Gastroesophageal sphincter (tissue), 4 donors: ENCODE results near the gene EFHD1. TPM values are rescaled to one million over a fixed set of nuclear protein-coding genes. Genes with fewer than 3 reads are reported as not detected.
A peak's percentile ranks its signal among the peaks of the same experiment; 100 is the strongest.

Experiments used
- ATAC-seq: fragments of 150-250 bp; one replicate; pipeline ENCODE4 v1.9.1; 2016; ENCODE audit warnings: mild to moderate bottlenecking, moderate library complexity
- H3K27ac ChIP-seq, 4 donors: fragments of 200-600 bp; sonication (generic) in 3 of 4; 1 replicate in 3 of 4; 2 replicates in 1 of 4; pipeline ENCODE4 v1.5.1; 2016 to 2019
- H3K27me3 ChIP-seq: fragments of 200-600 bp; sonication (generic); one replicate; pipeline ENCODE4 v1.5.1; 2019
- H3K36me3 ChIP-seq, 2 donors: fragments of 200-600 bp; sonication (generic); one replicate each; pipeline ENCODE4 v1.5.1; 2019; ENCODE audit warnings: control low read depth in 1 of 2
- H3K4me1 ChIP-seq, 3 donors: fragments of 200-600 bp; sonication (generic); 1 replicate in 2 of 3; 2 replicates in 1 of 3; pipeline ENCODE4 v1.5.1; 2016 to 2019; ENCODE audit warnings: control low read depth in 2 of 3
- H3K4me3 ChIP-seq, 2 donors: fragments of 200-600 bp; sonication (generic); one replicate each; pipeline ENCODE4 v1.5.1; 2019; ENCODE audit warnings: mild to moderate bottlenecking in 1 of 2, moderate library complexity in 1 of 2
- H3K9me3 ChIP-seq, 3 donors: fragments of 200-600 bp; sonication (generic); one replicate each; pipeline ENCODE4 v1.5.1; 2017 to 2019; ENCODE audit warnings: control low read depth in 2 of 3
- EP300 ChIP-seq: sonication (generic); formaldehyde crosslinking; IDR thresholded peaks from one replicate; pipeline ENCODE4 v1.6.1; 2017; ENCODE audit warnings: antibody characterized with exemption, mild to moderate bottlenecking
- POLR2A ChIP-seq, 2 donors: fragments of 450-650 bp; IDR thresholded peaks; one replicate each; pipeline ENCODE4 v1.6.1; 2017; ENCODE audit warnings: antibody characterized with exemption in 2 of 2, mild to moderate bottlenecking in 2 of 2, moderate library complexity in 1 of 2
- POLR2AphosphoS5 ChIP-seq: sonication (generic); formaldehyde crosslinking; IDR thresholded peaks from one replicate; pipeline ENCODE4 v1.6.1; 2017; ENCODE audit warnings: antibody characterized with exemption
- WGBS, 2 donors: methylation state at CpG; one replicate each; pipeline ENCODE4 v1.1.5; 2018; ENCODE audit warnings: low coverage in 1 of 2; 5-methylcytosine and 5-hydroxymethylcytosine counted together
- total RNA-seq, 4 donors: library from RNA; depleted of rRNA; stranded (reverse); fragments of >200 nt; gene quantifications; one replicate each; pipeline ENCODE4 v1.1.0, GENCODE V29; 2016
- TF ChIP-seq, protein P1 (sequence below), 4 experiments: fragments of 200-600 bp in 2 of 4; fragments of 450-650 bp in 2 of 4; sonication (generic) in 1 of 4; IDR thresholded peaks; one replicate each; pipeline ENCODE4 v1.5.1; 2017 to 2019; ENCODE audit warnings: antibody characterized with exemption in 4 of 4, mild to moderate bottlenecking in 2 of 4, moderate library complexity in 2 of 4

EFHD1 gene
- total RNA-seq, 4 donors from 2014 or later = 9.3 to 23.3 (median 17.5) TPM

GRCh38 chr2:232588031-232588430, 45.4 kb upstream of the EFHD1 start:
- Histone ChIP-seq H3K4me1 (peaks cover 0 to 26% (median 10%) of the 10 kb centered on the region in 3 donors), H3K36me3 (peaks cover 0 to 18% of the 10 kb centered on the region in 2 donors), H3K9me3 (peaks cover 0 to 11% (median 0%) of the 10 kb centered on the region in 3 donors), H3K27ac (peak overlapping the region in 3 of 4 donors; percentile 69 to 81 (median 79)), H3K4me3 (no peak overlapping the region), H3K27me3 (no peaks in the 10 kb centered on the region)
- WGBS, 2 donors = 94 to 100% methylated on average over 1 to 3 of the region's 8 CpGs
- no peak for ATAC-seq
- TF ChIP-seq POLR2AphosphoS5 (no peak), POLR2A (IDR thresholded peaks at IDR 0.05) (no peak), EP300 (no peak)
- TF ChIP-seq, protein P1, sequence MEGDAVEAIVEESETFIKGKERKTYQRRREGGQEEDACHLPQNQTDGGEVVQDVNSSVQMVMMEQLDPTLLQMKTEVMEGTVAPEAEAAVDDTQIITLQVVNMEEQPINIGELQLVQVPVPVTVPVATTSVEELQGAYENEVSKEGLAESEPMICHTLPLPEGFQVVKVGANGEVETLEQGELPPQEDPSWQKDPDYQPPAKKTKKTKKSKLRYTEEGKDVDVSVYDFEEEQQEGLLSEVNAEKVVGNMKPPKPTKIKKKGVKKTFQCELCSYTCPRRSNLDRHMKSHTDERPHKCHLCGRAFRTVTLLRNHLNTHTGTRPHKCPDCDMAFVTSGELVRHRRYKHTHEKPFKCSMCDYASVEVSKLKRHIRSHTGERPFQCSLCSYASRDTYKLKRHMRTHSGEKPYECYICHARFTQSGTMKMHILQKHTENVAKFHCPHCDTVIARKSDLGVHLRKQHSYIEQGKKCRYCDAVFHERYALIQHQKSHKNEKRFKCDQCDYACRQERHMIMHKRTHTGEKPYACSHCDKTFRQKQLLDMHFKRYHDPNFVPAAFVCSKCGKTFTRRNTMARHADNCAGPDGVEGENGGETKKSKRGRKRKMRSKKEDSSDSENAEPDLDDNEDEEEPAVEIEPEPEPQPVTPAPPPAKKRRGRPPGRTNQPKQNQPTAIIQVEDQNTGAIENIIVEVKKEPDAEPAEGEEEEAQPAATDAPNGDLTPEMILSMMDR (IDR thresholded peaks at IDR 0.05) = no peak

DNA sequence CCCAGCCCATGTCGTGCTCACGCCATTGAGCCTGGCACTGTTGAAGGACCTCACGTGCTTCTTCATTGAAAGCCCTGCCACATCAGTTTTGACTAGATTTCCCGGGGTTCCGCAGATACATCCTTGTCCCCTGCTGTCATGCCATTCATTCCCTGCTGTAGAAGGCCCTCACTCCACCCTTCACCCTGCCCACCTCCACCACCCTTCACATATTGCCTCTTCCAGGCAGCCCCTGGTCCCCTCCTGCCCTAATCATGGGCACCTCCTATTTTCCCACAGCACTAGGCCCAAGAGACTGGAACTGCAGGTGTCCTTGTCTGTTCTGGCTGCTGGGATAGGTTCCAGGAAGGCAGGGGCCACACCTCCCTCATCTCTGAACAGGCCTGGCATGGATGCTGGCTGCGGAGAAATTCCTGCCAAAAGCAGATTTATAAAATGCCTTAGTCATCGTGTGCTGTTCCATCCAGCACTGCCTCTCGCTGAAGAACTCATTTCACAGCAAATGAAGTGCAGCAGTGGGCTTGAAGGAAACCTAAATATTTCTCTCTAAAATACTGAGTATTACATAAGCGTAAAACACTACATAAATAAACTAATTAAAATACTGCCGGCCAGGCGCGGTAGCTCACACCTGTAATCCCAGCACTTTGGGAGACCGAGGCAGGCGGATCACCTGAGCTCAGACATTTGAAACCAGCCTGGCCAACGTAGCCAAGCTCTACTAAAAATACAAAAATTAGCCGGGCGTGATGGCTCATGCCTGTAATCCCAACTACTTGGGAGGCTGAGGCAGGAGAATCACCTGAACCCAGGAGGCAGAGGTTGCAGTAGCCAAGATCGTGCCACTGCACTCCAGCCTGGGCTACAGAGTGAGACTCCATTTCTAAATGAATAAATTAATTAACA, 44.5 kb upstream of the EFHD1 start:
- TF ChIP-seq POLR2AphosphoS5 = peak; percentile 52
- TF ChIP-seq, protein P1 (IDR thresholded peaks at IDR 0.05) = no peak
- peak overlapping the region; percentile 48 to 81 (median 74) for H3K27ac ChIP-seq
- 59 to 83% methylated on average over 6 to 13 of the region's 18 CpGs for WGBS, 2 donors
- H3K27me3 ChIP-seq = no peaks in the 10 kb centered on the region
- peaks cover 0 to 34% (median 10%) of the 10 kb centered on the region in 3 donors for H3K4me1 ChIP-seq
- peaks cover 0 to 9% of the 10 kb centered on the region in 2 donors for H3K36me3 ChIP-seq
- ATAC-seq = peak; percentile 86
- peaks cover 0 to 5% (median 0%) of the 10 kb centered on the region in 3 donors for H3K9me3 ChIP-seq
- no peak overlapping the region for H3K4me3 ChIP-seq

- no peaks in the 10 kb centered on the region for H3K36me3 ChIP-seq
- WGBS, 2 donors = 50% methylated on average over 2 of the region's 3 CpGs; no CpG with 5 or more reads in 1 of the 2 donors
- H3K4me3 ChIP-seq = no peak overlapping the region
- peaks cover 0 to 34% (median 10%) of the 10 kb centered on the region in 3 donors for H3K4me1 ChIP-seq
- peak; percentile 19 for ATAC-seq
- no peaks in the 10 kb centered on the region for H3K9me3 ChIP-seq
- TF ChIP-seq POLR2AphosphoS5 = peak; percentile 47
- TF ChIP-seq POLR2A (IDR thresholded peaks at IDR 0.05) = no peak
- TF ChIP-seq EP300 = no peak
- H3K27ac ChIP-seq = peak overlapping the region in 3 of 4 donors; percentile 53 to 70 (median 68)
- no peaks in the 10 kb centered on the region for H3K27me3 ChIP-seq
These were observed 40.5 kb upstream of the EFHD1 start for GRCh38 chr2:232592772-232593395.

GRCh38 chr2:232593982-232594381, 39.4 kb upstream of the EFHD1 start:
- WGBS, 2 donors = 83 to 100% methylated on average over 1 to 3 of the region's 7 CpGs
- no peaks in the 10 kb centered on the region for H3K36me3 ChIP-seq
- H3K27me3 ChIP-seq = no peaks in the 10 kb centered on the region
- H3K4me1 ChIP-seq = peaks cover 0 to 23% (median 5%) of the 10 kb centered on the region in 3 donors
- no peak overlapping the region for H3K27ac ChIP-seq
- no peak for TF ChIP-seq POLR2A (IDR thresholded peaks at IDR 0.05)
- TF ChIP-seq, protein P1 (IDR thresholded peaks at IDR 0.05) = no peak
- no peak for TF ChIP-seq EP300
- no peak for TF ChIP-seq POLR2AphosphoS5
- no peak overlapping the region for H3K4me3 ChIP-seq
- ATAC-seq = no peak
- H3K9me3 ChIP-seq = no peaks in the 10 kb centered on the region

GRCh38 chr2:232597362-232598079, 35.9 kb upstream of the EFHD1 start:
- Histone ChIP-seq H3K27ac (no peak overlapping the region), H3K4me1 (peaks cover 0 to 13% (median 0%) of the 10 kb centered on the region in 3 donors), H3K27me3 (no peaks in the 10 kb centered on the region), H3K36me3 (no peaks in the 10 kb centered on the region), H3K4me3 (no peak overlapping the region), H3K9me3 (no peaks in the 10 kb centered on the region)
- no peak for TF ChIP-seq POLR2AphosphoS5
- no peak for TF ChIP-seq POLR2A (IDR thresholded peaks at IDR 0.05)
- TF ChIP-seq, protein P1 (IDR thresholded peaks at IDR 0.05) = no peak
- no peak for TF ChIP-seq EP300
- WGBS, 2 donors = 88 to 94% methylated on average over 2 to 7 of the region's 7 CpGs
- no peak for ATAC-seq
